GM18502 (cell line): Measurements from ENCODE around the gene EDEM3.
A peak's percentile ranks its signal among the peaks of the same experiment; 100 is the strongest.
"Not testable (repeated sequence)": the region's sequence is repeated elsewhere in the genome, so short reads cannot be mapped to it uniquely, and the experiment has no call there.

Source experiments
- ATAC-seq: cut with Tn5 transposase; IDR thresholded peaks from one replicate; pipeline ENCODE4 v1.9.1; 2021; ENCODE audit warnings: mild to moderate bottlenecking; ENCODE audit not compliant: unreplicated experiment, poor library complexity

The EDEM3 gene

GRCh38 chr1:184771190-184771691 lies 16.6 kb upstream of the EDEM3 start:
- no peak for ATAC-seq

GRCh38 chr1:184770181-184770979 lies 15.7 kb upstream of the EDEM3 start:
- no peak for ATAC-seq

GRCh38 chr1:184769241-184769640 lies 14.6 kb upstream of the EDEM3 start:
- no peak for ATAC-seq

DNA sequence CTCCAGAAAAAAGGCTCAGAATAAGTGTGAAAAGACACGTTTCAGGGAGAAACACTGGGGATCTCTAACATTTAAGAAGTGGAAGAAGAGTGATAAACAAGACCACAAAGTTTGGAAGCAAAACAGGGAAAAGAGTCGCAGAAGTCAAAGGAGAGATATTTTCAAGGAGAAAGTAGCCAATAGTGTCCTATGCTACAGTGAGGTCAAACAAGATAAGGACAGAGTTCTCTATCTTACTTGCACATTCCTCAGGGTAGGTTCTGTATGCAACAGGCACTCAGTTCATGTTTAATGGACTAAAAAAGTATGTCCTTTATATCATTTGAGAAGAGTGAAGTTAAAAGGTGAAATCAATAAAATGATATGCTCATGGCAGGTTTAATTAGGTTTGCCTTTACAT lies 13.8 kb upstream of the EDEM3 start:
- ATAC-seq = no peak

DNA sequence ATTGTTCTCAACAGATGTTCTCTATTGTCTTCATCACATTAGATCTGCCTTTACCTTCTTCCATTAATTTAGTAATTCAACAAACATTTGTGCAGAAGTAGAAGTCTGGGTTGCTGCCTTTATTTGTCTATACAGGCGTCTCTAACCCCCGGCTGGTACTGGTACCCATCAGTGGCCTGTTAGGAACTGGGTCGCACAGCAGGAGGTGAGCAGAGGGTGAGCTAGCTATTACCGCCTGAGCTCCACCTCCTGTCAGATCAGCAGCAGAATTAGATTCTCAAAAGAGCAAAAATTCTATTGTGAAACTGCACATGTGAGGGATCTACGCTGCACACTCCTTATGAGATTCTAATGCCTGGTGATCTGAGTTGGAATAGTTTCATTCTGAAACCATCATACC lies 12.9 kb upstream of the EDEM3 start:
- ATAC-seq = no peak

DNA sequence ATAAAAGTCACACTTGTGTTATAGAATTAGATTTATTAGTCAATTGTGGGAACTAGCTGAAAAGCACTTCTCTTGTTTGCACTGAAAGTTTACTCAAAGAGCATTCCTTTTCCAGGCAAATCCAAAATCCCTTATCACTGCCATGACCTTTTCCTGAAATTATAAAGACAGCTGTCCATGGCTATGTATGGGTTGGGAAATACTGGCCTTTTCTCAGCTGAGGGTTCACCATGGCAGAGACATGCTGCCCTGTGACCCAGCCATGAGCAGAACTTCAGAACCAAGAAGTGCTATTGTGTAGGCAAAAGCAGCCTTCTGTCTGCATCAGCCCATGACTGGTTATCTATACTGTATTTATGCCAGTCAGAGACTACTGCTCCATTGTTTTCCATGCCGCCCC lies 9.8 kb upstream of the EDEM3 start:
- no peak for ATAC-seq

DNA sequence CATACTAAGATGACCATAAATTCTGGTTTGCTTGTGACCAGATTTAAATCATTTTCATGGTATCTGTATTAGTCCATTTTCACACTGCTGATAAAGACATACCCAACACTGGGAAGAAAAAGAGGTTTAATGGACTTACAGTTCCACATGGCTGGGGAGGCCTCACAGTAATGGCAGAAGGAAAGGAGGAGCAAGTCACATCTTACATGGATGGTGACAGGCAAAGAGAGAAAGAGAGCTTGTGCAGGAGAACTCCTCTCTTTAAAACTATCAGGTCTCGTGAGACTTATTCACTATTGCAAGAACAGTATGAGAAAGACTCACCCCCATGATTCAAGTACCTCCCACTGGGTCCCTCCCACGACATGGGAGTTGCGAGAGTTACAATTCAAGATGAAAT lies 8.9 kb upstream of the EDEM3 start:
- not testable (repeated sequence) for ATAC-seq

DNA sequence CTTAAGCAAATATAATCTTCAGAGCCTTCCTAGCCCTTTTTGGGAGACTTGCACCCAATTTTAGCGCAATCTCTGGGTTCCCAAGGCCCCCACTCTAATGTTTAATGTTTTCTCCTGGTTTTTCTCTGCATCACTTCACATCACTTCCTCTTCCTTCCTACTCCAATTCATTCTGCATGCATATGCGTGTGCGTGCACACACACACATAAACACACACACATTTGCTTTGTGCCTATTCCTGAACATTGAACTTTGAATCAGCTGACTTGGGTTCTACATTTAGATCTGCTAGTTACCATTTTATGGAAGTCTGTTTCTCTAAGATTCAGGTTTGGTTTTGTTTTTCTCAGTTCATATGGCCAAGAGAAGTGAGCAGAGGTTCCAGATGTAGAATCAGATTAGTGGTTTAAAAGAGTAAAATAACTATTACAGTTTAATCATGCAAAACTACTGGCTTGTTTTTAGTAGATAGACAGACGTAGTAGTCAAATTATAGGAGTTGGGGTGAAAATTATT lies 7.4 kb upstream of the EDEM3 start:
- no peak for ATAC-seq

- ATAC-seq = no peak
These were observed 5.0 kb upstream of the EDEM3 start for GRCh38 chr1:184759651-184760050.

DNA sequence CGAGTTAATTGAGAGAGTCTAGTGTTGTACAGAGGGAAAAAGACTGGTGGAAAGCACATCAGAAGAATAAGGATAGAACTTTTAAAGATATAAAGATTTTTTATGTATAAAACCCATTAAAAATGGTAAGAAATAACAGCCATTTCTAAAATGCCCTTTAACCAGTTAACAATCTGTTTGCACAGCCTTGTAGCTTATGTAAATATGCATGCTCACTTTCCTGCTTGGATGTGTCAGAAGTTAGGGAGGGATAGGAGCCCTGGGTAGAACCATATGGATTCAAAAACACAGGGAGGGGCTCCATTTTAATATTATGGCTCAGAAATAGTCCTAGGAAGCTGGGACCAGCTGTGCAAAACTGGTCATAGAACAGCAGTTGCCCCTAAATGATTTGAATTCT lies 4.5 kb upstream of the EDEM3 start:
- ATAC-seq = no peak

DNA sequence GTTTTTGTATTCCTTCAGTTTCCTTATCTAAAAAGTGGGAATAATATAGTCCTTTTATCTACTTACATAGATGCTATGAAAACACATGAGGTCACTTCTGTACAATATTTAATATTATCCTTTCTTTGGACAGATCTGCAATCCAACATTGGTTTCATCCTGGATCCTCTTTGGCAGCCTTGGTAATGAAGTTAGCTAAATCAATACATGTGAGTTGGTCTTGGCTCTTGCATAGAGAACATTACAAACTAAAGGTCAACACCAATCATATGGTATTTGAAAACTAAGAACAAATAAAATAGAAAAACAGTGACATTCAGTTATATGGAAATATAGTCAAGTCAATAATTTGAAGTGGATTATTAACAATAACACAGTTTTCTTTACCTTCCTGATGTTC lies 3.2 kb upstream of the EDEM3 start:
- no peak for ATAC-seq

DNA sequence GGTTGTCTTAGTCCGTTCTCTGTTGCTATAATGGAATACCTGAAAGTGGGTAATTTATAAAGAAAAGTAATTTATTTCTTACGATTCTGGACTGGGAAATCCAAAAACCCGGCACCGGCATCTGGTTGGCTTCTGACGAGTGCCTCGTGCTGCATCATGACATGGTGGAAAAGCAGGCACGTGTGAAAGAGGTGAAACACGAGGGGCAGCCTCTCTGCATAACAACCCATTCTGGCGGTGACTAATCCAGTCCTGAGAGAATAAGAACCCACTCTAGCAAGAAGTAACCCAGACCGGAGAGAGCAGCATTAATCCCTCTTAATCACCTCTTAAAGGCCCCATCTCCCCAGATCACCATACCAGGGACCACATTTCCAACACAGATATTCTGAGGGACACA lies 2.7 kb upstream of the EDEM3 start:
- no peak for ATAC-seq

- ATAC-seq = peak; percentile 6
These were observed 788 bp upstream of the EDEM3 start for GRCh38 chr1:184755226-184756065.

GRCh38 chr1:184753608-184754475 lies 816 bp downstream of the EDEM3 start:
- peak; percentile 1 for ATAC-seq

DNA sequence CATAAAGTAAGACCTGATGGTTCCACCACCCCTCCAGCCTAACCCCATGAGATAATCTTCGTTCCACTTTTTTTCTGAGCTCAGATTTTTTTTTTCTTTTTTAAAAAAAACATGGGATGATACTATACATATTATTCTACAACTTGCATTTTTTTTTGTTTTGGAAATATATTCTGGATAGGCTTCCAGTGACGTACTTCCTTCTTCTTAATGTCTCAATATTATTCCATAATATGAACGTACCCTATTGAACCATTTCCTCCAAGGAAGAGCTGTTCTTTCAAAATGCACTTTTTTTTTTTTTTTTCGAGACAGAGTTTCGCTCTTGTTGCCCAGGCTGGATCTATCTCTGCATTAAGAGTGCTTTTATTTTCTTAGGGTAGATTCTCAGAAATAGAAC lies 1.5 kb downstream of the EDEM3 start:
- ATAC-seq = no peak

- ATAC-seq = no peak
These were observed 2.0 kb downstream of the EDEM3 start for GRCh38 chr1:184752656-184753055.

GRCh38 chr1:184748740-184749139 lies 5.9 kb downstream of the EDEM3 start:
- no peak for ATAC-seq

GRCh38 chr1:184747089-184747955 lies 7.3 kb downstream of the EDEM3 start:
- peak; percentile 80 for ATAC-seq

GRCh38 chr1:184745929-184746638 lies 8.6 kb downstream of the EDEM3 start:
- ATAC-seq = peak; percentile 35
